Left renal cortex interstitium (tissue), 4 donors: ENCODE data around the gene RUSF1. TPM values are rescaled to one million over a fixed set of nuclear protein-coding genes. Genes with fewer than 3 reads are reported as not detected.
"Not testable (repeated sequence)": the region's sequence is repeated elsewhere in the genome, so short reads cannot be mapped to it uniquely, and the experiment has no call there.

ENCODE experiments used
- DNase-seq, 4 donors: peaks; one replicate each; pipeline ENCODE4 v3.0.0-alpha.2; 2013; ENCODE audit warnings: low read depth in 4 of 4, low spot score in 2 of 4, missing footprints in 1 of 4
- polyA plus RNA-seq, 4 donors: library from polyadenylated mRNA; unstranded; fragments of 120-200 nt; gene quantifications; one replicate each; pipeline ENCODE4 v1.2.1, GENCODE V29; 2013; ENCODE audit not compliant: insufficient read length in 4 of 4

Gene RUSF1
- polyA plus RNA-seq: 100 to 1,000 TPM in 1 of 4 donors, 10 to 100 TPM in 3; 70.2 to 103 (median 87.8) TPM

DNA sequence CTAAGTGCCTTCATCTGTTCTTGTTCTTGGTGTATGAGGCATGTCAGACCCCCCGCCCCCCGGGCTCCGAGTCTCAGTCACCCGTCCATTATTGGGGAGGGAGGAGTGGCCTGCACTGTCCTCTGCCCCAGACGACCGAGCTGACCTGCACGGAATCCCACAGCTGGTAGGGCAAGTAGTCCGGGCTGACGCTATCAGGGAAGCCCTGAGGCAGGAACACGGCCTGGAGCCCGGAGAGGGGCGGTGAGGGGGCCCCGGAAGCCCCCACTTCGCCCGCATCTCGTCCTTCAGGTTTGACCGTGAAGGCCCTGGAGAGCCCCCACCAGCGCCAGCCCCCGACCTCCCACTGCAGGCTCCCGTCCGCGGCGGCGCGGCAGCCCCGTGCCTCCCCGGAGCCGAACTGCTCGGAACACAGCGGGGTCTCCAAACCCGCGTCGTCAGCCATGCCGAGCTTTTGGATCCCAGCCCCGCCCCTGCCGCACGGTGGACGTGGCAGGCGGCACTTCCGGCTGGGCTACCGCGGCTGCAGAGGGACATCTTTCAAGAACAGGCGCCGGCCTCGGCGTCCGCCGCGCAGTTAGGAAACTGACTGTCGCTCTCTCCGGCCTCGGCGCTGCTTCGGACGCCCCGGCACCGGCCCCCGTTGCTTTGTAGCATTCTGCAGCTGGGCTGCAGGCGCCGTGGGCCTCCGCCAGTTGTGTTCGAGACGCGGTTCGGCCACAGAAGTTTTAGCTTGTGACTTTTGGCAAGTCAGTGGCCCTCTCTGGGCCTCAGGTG lies at the start of gene RUSF1:
RUSF1 (minus strand) TSS at position 463 of the 777 bp plus-strand sequence; CDS start at position 445, 18 bp downstream.
- DNase-seq: peak; percentile 77 to 85 (median 80)

DNA sequence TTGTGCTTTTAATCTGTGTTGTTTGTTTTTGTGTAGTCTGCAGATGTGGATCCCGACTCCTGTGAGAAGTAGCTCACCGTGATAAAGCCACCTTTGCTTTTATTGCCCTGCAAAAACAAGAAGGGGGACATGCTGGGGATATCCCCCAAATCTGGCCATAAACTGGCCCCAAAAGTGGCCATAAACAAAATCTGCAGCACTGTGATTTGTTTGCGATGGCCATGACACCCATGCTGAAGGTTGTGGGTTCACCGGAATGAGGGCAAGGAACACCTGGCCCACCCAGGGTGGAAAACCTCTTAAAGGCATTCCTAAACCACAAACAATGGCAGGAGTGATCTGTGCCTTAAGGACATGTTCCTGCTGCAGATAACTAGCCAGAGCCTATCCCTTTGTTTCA lies 34.6 kb upstream of the RUSF1 start:
- DNase-seq: no peak

- not testable (repeated sequence) for DNase-seq
Measured at GRCh38 chr16:31539762-31540161, 31.6 kb upstream of the RUSF1 start.

DNA sequence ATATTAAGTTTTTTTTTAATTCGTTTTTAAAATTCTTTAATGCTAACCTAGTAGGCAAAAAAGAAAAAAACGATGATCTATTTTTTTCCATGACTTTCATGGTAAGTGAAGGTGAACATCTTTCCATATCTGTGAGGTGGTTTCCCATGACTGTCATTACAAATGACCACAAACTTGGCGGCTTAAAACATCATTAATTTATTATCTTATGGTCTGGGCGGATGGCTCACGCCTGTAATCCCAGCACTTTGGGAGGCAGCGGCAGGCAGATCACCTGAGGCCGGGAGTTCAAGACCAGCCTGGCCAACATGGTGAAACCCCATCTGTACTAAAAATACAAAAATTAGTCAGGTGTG lies 30.0 kb upstream of the RUSF1 start:
- DNase-seq: not testable (repeated sequence)

DNA sequence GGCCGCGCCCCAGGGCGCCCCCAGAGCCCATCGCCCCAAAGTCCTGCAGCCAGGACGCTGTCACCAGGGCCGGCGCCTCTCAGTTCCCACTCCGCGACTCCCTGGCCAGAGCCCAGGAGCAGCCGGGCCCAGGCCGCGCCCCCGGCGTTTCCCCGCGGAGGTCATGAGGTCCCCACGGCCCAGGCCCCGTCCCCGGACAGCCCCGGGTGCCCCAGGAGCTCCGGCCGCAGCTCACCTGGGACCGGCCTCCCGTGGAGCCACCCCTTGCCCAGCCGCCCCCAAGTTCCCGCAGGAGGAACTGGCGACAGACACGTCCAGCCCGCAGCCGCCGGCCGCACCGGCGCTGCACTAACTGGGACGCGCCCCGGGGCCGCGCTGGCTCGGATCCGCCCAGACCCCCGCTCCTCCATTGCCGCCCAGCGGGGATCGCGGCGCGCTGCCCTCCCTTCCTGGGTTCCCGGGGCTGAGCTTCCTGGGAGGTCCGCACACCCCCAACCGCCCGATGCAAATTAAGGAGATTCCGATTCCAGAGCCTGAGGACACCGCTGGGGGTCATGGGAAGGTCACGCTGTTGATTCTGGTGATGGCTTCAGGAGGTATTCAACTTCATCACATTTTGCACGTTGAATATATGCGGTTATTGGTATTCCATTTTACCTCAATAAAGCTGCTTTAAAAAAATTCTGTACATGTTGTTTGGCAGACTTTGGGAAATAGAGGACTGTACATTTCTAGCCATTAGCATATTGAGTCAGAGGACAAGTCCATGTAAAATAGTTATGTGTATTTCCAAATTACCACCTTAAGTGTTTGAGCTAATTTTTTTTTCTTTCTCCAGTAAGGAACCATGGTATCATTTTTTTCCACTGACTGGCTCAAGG lies 29.4 kb upstream of the RUSF1 start:
- DNase-seq: no peak

GRCh38 chr16:31536804-31537361 lies 28.7 kb upstream of the RUSF1 start:
- no peak for DNase-seq

GRCh38 chr16:31535737-31536136 lies 27.5 kb upstream of the RUSF1 start:
- no peak for DNase-seq

GRCh38 chr16:31532896-31533295 lies 24.7 kb upstream of the RUSF1 start:
- no peak for DNase-seq

GRCh38 chr16:31532120-31532519 lies 23.9 kb upstream of the RUSF1 start:
- no peak for DNase-seq

GRCh38 chr16:31531096-31531495 lies 22.9 kb upstream of the RUSF1 start:
- no peak for DNase-seq

DNA sequence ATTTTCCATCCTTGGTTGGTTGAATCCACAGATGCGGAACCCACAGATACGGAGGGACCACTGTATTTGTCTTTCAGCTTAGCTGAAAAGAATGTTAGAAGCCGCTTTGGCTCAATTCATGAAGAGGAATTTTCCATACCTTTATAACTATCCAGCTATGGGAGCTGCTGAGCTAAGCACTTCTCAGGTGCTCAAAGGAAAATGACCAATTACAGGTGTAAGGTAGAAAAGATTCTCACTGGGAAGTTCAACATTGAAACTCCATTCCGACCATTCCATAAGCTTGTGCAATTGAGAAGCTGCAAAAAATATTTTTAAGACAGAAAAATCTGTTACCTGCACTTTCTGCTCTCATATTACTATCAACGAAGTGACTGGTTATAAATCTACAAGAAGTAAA lies 22.2 kb upstream of the RUSF1 start:
- DNase-seq: no peak

DNA sequence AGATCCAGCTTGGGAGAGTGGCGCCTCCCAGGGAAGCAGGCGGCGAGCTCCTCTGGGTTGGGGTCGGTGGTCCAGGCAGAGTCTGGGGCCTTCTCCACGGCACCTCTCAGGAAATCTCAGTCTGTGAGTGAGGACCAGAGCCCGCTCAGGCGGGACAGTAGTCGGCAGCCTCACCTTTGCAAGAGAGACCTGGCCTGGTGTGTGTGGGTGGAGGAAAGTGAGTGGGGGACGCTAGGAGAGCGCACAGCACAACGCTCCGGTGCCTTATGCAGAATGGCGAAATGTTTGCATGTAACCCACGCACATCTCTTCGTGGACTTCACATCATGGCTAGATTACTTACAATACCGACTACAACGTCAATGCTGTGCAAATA lies 21.7 kb upstream of the RUSF1 start:
- DNase-seq: no peak

- DNase-seq: no peak
Measured at GRCh38 chr16:31529108-31529936, 21.1 kb upstream of the RUSF1 start.

DNA sequence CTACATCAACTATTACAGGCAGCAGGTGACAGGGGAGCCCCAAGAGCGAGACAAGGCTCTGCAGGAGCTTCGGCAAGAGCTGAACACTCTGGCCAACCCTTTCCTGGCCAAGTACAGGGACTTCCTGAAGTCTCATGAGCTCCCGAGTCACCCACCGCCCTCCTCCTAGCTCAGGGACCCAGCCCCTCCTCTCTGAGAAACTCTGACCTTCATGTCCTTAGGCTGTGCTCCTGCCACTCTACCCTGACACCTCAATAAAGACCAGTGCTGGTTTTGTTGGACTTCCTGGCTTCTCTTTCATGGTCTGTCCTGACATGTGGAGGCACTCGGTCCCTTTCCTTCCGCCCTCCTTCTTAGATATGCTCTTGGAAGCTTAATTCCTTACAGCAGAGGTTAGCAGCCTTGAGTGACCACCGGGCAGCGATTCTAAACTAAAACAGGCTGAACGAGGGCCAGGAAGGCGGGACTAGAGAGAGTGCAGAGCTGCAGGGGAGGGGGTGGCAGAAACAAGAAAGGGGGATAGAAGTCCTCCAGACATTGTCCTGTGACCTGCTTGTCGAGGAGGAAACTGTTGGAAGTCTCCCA lies 20.4 kb upstream of the RUSF1 start:
- DNase-seq: no peak

- no peak for DNase-seq
Measured at GRCh38 chr16:31527734-31528274, 19.6 kb upstream of the RUSF1 start, which contains the start of gene AHSP. AHSP (plus strand) TSS chr16:31527900; CDS start chr16:31528140, 240 bp downstream.

- no peak for DNase-seq
Measured at GRCh38 chr16:31525113-31525512, 16.9 kb upstream of the RUSF1 start.

GRCh38 chr16:31523768-31524167 lies 15.6 kb upstream of the RUSF1 start:
- DNase-seq: not testable (repeated sequence)

DNA sequence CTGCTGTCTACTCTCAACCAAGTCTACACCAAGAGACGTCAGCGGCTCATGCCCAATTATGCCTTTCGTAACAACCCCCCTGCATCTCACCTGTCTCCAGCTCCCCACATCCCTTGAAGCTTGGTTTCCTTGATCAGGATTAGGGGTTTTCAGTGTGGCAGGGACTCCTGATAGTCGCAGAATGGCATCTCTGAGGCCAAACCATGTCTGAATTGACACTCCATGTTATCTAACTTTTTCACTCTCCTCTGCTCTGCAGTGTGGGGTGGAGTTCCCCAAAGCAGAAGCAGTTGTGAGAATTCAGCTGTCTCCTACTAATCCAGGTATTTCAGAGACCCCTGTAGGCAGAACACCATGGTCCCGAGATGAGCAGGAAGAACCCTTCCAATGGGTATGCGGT lies 13.9 kb upstream of the RUSF1 start:
- no peak for DNase-seq

- no peak for DNase-seq
Measured at GRCh38 chr16:31521368-31521767, 13.2 kb upstream of the RUSF1 start.
